GM18511 (cell line): ENCODE results near the gene LRMDA.

Experiments used
- ATAC-seq: cut with Tn5 transposase; IDR thresholded peaks from one replicate; pipeline ENCODE4 v1.9.1; 2021; ENCODE audit warnings: mild to moderate bottlenecking, moderate library complexity; ENCODE audit not compliant: unreplicated experiment

The LRMDA gene

DNA sequence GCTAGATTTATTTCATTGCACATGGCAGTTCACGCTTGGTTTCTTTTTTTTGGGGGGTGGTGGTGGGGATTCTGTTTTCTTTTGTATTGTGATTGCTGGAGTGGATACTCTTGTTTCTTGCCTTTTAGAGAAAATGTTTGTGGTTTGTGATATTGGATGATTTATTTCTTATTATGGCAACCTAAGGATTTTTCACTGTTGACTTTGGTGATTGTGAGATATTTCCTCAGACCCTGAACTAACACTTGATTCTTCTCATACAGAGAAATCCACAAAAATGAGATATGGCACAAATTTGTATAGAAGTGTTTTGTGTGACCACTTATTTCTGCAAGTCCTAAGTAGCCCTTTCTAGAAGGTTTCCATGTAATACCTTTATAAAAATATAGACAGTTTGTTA is 871.1 kb downstream of the LRMDA start:
- ATAC-seq, result no peak

DNA sequence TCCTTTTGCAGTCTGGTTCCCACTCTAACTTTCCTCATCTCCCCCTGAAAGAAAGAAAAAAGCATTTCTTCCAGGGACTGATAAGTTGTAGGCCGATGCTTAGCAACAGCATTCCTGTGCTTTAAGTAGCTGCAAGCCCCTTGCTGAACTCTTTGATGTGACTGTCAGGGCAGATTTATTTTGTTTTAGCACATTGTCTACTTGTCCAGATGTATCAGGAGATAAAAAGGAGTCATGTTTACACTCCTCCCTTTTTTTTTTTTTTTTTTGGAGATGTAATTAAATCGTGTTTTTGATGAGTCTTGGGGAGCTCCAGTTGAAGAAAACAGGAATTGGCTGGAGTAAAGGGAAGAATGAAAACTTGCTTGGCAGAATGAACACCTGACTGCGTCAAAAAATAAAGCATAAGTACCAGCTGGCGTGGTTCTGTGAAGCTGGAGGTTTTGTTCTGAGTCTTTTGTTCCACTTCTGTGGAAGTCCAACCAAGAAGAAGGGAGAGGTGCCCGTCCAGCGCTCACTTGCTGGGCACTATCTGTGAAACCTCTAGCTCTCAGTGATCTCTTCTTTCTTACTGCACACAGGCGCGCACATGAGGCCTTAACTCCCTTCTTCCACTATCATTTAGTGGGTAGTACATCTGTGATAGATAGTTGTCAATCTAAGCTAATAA is 871.7 kb downstream of the LRMDA start:
- ATAC-seq, result no peak

DNA sequence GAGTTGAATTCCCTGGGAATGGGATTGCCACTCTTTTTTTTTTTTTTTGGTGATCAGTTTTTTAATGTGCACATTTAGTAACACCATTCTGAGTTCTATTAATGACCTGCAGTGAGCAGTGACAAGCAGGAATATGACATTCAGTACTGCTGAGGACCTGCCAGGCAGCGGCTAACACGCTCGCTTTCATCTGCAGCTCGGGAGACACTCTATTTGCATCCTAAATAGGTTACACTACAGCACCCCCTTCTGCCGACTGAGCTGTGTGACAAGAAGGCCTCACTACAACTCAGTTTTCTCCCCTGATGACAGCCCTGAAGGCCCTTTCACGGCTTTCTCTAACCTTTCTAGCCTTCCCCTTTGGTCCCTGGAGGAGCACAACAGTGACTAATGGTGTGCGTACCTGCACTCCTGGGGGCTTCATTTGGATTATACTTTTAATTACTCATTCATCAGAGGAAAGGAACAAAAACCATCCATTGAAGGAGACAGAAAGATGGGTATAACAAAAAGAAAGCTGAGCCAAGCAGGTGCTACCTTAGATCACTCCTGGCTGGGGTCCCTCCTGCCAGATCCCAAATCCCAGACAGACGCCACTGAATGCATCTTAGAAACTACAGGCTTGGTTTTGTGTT is 872.4 kb downstream of the LRMDA start:
- no peak for ATAC-seq

DNA sequence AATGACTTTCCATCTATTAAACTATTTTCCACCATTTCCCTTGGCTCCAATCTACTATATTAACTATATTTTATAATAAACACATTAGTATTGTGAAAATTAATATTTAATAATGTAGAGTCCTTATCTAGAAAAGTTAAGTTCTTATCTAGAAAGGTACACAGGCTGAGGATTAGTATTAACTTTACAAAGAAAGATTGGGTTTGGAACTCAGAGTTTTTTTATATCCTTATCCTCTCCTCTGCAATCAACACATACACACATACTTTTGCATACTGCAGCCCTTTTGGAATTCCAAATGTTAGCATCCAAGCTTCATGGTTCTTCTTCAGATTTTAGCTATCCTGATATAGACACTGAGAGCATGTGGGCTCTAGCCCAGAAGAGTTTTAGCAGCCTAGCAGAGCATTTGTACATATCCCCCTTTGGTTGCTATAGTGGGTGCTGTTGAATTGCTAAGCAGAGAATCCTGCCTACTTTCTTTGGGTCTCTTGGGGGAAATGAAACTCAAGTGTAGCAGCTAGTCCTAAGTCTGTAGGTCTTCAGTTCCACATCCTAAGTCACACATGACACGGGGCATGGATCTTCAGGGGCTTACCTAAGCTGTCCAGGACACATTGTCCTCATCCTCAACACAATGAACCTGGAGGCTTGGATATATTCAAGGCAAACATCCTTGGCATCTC is 874.6 kb downstream of the LRMDA start:
- no peak for ATAC-seq

DNA sequence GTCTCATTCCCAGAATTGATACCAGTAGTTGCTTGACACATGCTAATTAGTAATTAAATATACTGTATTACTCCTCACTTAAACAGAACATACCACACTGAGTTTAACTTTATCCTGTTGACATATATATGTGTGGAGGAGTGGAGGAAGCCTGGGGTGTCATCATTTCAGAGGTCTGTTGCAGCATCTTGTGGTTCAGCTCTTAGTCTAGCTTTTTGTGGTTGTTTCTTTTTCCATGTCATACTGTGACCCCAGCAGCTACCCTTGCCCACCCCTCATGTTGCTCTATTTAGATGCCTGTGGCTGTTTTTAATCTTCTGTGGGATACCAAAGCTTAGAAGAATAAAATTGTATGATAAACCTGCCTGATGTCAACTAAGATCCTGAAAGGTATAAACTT is 875.4 kb downstream of the LRMDA start:
- no peak for ATAC-seq

DNA sequence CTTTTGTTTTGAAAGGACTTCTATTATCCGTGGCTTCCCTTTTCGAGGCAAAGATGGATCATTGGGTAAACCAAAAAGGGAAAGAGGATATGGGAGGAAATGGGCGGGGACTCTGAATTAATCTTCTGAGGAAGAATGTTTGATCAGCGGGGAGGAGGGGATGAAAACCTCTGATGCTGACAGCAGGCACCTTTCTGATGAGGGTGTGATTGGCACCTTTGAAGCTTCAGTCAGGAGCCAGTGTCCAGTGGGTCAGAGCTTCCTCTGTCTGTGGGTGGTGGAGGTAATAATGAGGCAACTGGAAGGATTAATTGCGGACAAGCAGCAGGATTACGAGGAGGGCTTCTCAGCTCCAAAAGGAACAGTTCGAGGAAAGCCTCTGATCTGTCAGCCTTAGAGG is 877.6 kb downstream of the LRMDA start:
- ATAC-seq, result no peak

DNA sequence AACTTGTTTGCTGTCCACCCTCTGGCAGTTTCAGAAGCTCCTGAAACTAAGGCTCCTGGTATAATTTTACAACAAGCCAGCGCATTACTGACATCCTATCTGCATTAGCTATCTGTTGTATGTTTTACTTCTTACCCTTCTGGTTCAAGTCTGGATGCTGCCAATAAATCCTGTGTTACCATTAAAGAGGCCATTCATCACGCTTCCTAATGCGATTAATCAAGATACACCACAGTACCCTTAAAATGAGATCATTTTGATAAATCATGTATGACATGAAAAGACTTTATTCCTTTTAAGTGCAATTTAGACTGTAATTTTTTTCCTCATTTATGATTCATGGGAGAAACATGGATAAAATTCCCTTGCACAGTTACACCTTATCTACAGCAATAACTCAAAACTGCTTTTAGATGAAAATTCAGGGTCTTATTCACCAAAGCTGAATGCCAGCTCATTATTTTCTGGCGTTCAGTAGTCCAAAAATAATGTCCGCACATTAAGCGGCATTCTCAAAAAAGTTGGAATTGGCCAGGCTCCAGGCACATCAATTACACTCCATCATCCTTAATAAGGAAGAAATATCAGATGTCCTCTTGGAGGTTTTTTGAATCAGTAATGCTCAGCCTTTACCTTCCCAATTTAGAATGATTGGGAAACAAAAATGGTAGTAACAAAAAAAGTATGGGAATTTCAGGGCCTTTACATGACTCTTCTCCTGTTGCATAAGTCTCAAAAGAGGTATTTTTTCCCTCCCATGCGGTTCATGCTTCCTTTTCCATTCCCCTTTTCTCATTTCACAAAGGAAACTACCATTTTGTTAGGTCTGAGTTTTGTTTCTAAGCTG is 878.5 kb downstream of the LRMDA start:
- no peak for ATAC-seq

DNA sequence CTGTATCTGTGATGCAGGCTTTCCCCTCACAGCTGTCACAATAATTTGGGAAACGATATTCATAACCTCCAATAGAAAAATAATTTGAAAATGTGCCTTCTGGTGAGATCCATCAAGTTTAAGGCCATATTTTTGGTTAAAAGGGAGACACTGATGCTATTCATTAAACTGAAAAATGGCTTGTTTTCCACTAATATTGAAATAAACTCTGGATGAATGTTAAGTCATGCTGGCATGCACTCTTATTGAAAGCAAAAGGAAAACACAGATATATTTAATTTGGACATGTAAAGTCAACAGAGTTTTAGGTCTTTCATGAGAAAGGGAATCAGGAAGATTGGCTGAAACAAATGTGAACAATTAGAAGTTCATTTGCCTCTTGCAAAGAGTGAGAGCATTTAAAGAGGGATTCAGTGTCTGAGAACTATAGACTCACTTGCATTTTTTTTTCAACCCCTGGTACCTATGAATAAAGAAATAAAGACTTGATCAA is 879.2 kb downstream of the LRMDA start:
- no peak for ATAC-seq

DNA sequence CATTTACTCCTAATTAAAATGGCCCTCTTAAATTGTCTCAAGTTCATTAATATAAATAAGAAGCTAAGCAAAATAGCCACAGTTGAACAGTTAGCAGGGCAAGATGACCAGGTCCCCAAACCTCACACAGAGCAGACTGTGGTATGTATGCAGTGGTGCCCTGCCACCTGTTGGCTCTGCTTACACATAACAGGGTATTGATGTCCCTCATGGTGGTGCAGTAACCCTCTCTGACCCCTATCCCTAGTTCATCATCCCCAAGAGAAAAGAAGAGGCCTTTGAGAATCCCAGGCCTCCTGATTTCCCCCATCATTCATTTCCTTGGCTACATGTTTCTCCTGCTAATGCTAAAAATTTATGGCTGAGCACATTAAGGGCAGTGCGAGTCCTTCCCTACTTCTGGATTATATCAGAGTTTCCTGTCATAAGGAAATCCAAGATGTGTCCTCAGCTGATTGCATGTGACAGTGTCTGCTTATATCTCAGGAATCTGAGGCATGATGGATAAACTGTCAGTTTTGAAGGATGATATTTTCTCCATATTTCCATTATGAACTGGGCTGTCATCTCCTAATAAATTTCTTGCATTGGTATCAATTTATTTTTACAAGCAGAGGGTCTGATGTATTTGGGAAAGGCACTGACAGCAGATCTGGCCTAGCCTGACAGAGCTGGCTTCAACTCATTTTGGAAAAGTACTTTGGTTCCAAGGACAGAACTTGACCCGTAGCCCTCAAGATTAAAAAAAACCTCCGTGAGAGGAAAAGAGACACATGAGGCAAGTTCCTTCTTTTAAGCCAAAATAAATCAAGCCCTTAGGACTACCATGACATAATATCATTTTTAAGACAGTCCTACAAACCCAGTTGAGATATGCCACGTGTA is 880.6 kb downstream of the LRMDA start:
- peak; percentile 64 for ATAC-seq

DNA sequence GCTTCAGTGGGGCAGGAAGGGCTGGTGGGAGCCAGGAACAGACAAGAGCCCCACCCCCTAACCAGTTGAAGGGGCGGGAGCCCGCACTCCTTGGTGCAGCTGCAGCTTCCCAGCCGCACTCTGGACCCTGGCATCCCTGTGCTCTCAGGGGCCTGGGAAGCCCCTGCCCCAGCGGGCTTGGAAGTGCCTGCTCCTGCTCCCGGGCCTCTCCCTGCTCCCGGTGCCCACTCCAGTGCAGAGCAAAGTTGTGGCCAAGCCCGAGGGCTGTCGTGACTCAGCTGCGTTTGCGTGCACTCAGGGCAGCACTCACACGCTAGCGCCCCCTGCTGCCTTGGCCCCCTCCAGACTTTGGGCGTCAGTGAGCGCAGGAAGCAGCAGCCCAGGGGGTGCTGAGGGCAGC is 883.8 kb downstream of the LRMDA start:
- no peak for ATAC-seq

DNA sequence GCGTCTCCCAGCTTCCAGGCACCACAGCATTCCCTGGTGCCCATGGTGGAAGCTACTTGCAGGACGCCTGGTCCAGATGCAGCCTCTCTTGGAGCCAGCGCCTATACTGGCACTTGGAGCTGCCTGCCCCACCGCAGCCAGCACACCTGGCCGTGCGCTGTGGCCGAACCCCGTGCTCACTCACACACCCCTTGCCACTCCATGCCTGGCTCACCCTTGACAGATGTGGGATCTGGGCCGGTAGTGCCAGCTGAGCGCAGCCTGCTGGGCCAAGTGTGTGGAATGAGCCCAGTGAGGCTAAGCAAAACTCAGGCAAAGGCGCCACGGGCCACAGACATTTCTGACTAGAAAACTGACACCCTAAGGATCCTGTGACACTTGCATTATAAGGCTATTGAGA is 884.8 kb downstream of the LRMDA start:
- ATAC-seq, result no peak

DNA sequence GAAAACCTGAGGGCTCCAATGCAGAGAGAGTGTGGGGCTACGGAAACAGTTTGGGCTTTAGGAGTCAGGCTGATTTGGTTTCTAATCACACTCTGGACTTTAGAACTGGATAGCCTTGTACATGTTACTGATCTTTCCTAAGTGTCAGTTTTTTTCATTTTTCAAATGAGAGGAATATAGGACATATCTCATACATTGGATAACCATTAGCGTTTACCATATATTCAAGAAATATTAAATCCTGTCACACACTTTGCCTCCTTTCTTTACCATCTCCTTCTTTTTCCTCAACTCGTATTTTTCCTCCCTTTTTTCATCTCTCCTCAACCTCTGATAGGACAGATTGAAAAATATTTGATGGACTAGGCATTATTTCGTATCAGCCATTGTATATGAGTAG is 885.7 kb downstream of the LRMDA start:
- ATAC-seq, result no peak

DNA sequence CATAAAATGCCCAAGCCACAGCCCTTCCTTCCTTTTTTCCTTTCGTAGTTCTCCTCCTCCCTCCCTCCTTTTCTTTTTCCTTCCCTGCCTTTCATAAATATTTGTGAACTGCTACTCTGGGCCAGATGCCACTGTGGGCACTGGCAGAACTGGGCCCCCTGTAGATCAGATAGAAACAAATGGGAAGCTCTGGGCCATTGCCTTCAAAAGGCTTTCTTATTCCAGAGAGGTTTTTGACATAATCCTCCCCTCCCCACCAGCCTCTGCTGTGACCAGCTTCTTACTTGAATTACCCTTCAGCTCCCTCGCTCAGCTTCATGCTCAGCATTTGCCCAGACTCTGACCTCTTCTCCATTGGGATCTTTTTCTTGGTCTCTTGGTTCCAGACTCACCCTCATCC is 886.8 kb downstream of the LRMDA start:
- no peak for ATAC-seq

DNA sequence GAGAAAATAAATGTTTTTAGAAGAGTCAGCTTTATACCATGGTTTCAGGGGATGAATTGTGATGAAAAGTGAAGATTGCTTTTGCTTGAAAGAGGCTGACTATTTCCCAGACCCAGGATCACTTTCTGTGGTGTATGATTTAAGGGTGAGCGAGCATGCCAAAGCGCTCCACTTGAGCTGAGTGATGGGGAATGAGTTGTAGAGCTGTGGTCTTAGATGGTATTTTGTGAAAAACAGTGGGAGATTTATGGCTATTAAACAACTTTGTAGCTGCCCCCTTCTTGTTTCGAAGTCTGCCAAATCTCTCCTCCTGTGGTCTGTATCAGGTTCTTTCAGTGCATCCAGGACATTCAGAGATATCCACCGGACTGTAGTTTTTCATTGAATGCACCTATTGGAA is 888.2 kb downstream of the LRMDA start:
- ATAC-seq, result no peak

DNA sequence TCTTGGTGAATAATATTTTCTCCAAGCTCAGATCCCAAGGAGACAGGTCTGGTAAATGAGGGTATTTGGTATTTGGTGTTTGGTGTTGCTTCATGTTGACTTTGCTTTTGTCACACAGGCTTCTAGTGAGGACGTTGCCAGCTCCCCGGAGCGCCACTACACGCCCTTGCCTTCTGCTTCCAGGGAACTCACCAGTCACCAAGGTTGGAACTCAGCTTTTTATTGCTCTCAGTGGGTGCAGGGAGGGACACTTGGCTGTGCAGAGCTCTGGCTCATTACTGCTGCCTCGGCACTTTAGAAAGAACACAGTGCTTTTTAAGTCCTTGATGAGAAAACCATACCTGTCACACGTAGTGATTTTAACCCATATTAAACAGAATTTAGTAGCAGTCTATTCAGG is 892.9 kb downstream of the LRMDA start:
- ATAC-seq, result no peak

DNA sequence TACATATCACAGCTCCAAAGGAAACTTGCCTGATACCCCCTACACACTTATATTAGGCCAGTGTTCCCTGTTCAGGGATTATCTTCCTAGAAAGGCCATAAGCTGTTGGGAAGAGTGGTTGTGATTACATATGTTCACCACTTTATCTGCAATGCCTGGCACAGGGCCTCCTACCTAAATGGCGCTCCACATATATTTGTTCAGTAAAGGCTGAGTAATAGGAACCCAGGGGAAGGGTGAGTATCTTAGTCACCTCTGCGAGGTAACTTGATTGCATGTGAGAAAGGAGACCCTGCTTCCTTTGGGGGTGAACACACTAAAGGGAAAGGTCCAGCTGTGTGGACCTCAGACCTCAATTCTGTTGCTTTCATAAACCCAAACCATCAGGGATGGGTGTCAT is 896.0 kb downstream of the LRMDA start:
- ATAC-seq, result no peak

DNA sequence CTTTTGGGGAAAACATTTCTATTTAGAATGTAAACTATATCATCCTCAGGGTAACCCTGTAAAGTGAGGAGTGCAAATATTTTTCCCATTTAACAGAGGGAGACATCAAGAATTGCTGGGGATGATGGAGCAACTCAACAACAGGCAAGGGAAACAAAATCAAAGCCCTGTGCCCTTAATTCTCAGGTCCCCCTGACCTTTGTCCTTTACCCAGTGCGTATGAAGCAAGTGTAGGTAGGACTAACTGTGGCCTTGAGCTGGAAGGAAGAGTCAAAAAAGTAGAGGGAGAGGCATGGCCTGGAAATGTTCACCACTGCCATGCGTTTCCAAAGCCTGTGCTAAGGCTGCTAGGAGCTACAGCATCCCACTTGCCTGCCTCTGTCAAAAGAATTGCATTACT is 896.9 kb downstream of the LRMDA start:
- no peak for ATAC-seq

DNA sequence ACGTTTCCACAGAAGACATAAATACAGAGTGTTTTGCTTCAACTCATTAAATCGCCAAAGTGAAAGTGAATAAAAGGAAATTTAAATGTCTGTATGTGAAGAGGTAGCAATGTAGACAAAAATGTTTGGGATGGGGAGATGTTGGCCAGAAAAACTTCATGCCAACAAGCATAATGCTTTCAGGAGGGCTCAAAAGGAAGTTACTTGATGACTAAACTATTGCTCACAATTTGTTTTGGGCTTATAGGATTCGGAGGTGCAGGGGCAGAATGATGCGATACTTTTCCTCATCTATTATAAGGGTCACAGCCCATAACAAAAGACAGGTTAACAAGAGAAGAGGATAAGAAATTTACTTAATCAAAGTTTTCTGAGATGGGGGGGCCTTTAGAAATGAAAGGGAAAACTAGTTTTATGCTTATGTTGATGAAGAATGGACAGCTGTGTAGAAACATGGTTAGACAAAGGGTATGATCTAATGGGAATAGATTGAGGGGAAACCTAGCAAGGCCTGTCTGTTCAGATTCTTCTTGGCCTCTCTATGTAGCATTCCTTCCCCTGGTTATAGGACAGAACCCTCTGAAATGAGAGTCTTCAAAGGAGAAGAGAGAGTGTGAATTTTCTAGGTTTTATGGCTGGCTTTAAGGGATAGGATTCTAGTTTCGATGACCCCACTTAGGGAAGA is 898.6 kb downstream of the LRMDA start:
- ATAC-seq, result no peak

DNA sequence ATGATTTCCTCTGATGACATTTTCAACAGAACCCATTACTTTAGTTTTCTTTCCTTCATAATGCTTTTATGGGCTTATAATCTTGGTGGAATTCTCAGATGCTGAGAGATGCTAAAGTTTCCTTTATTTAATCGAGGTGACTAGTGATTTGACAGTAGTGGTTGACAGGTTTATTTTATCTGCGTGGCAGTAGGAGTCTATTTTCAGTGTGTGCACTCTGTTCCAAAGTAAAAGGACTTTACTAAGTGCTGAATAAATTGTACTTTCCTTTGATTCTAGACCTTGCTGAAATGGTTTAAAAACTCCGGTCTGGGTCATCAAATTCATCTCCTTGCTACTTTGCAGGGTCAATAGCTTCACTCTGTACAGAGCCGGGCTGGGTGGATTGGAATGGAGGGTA is 900.3 kb downstream of the LRMDA start:
- no peak for ATAC-seq

DNA sequence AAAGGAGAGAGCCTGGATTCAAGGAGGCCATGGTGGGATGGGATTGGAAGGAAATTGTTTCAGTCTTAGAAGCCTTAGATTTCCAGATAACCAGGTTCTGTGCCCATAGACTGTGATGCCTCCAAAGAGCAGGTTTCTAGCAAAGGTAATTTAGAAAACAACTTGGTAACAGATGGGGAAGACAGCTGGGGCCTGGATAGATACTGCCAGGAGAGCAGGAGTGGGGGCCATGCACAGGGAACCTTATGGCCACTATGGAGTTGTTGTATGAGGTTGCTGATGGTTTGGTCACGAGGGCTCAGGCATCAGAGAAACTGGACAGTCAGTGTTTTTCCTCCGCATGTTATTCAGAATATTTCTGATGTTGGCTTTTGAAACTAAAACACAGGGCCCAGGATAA is 901.9 kb downstream of the LRMDA start:
- ATAC-seq, result no peak
